GM23338 (cell line): Measurements from ENCODE around the gene PGC. TPM values are rescaled to one million over a fixed set of nuclear protein-coding genes. Genes with fewer than 3 reads are reported as not detected.

Source experiments
- ATAC-seq: fragments of 200-7000 bp; cut with Tn5 transposase; 3 replicates; pipeline ENCODE4 v1.9.1; 2020
- DNase-seq: peaks from one replicate; pipeline ENCODE4 v3.0.0-alpha.2; 2015; ENCODE audit warnings: low spot score
- H2AFZ ChIP-seq: fragments of 200-600 bp; sonication (generic); 2 replicates; pipeline ENCODE4 v1.8.0; 2016; ENCODE audit warnings: antibody characterized with exemption, mild to moderate bottlenecking, moderate library complexity
- H3F3A ChIP-seq: fragments of 200-600 bp; sonication (generic); replicated peaks from 2 replicates; pipeline ENCODE4 v1.8.0; 2017; ENCODE audit warnings: antibody characterized with exemption, mixed run types, low read depth
- H3K27ac ChIP-seq: fragments of 200-600 bp; sonication (generic); 2 replicates; pipeline ENCODE4 v1.6.1; 2016; ENCODE audit warnings: low read depth
- H3K27me3 ChIP-seq: fragments of 200-600 bp; sonication (generic); 2 replicates; pipeline ENCODE4 v1.8.0; 2016; ENCODE audit warnings: mild to moderate bottlenecking, mixed run types, moderate library complexity; ENCODE audit not compliant: insufficient read depth
- H3K36me3 ChIP-seq: fragments of 200-600 bp; sonication (generic); 2 replicates; pipeline ENCODE4 v1.8.0; 2016; ENCODE audit warnings: mild to moderate bottlenecking; ENCODE audit not compliant: insufficient read depth
- H3K4me1 ChIP-seq: fragments of 200-600 bp; sonication (generic); 2 replicates; pipeline ENCODE4 v1.8.0; 2016; ENCODE audit warnings: mild to moderate bottlenecking, moderate library complexity; ENCODE audit not compliant: insufficient read depth
- H3K4me2 ChIP-seq: fragments of 200-600 bp; sonication (generic); 2 replicates; pipeline ENCODE4 v1.7.1; 2017; ENCODE audit warnings: mixed run types
- H3K4me3 ChIP-seq: fragments of 200-600 bp; sonication (generic); 2 replicates; pipeline ENCODE4 v1.6.1; 2016; ENCODE audit warnings: mixed run types
- H3K79me2 ChIP-seq: fragments of 200-600 bp; sonication (generic); replicated peaks from 2 replicates; pipeline ENCODE4 v1.8.0; 2017; ENCODE audit warnings: mild to moderate bottlenecking; ENCODE audit not compliant: insufficient read depth
- H3K9me2 ChIP-seq: fragments of 200-600 bp; sonication (generic); 2 replicates; pipeline ENCODE4 v1.8.0; 2017; ENCODE audit not compliant: insufficient read depth
- H4K20me1 ChIP-seq: fragments of 200-600 bp; sonication (generic); replicated peaks from 2 replicates; pipeline ENCODE4 v1.8.0; 2017; ENCODE audit warnings: mild to moderate bottlenecking; ENCODE audit not compliant: insufficient read depth
- H3K27ac Mint-ChIP-seq: 2 replicates; pipeline ENCODE4 v1.8.0; 2020; ENCODE audit warnings: inconsistent platforms, mild to moderate bottlenecking, moderate library complexity, mixed read lengths
- H3K27me3 Mint-ChIP-seq: 3 replicates; pipeline ENCODE4 v1.8.0; 2022; ENCODE audit warnings: low read depth, mild to moderate bottlenecking, moderate library complexity, mixed read lengths, inconsistent platforms; ENCODE audit not compliant: insufficient read depth, poor library complexity
- H3K36me3 Mint-ChIP-seq: 3 replicates; pipeline ENCODE4 v1.8.0; 2021; ENCODE audit warnings: low read depth, mild to moderate bottlenecking, inconsistent platforms, moderate library complexity, mixed read lengths
- H3K4me1 Mint-ChIP-seq: 3 replicates; pipeline ENCODE4 v1.8.0; 2020; ENCODE audit warnings: mild to moderate bottlenecking, inconsistent platforms, mixed read lengths
- H3K4me3 Mint-ChIP-seq: 3 replicates; pipeline ENCODE4 v1.8.0; 2021; ENCODE audit warnings: moderate library complexity, mild to moderate bottlenecking, inconsistent platforms, mixed read lengths
- H3K9me3 Mint-ChIP-seq: 3 replicates; pipeline ENCODE4 v1.8.0; 2020; ENCODE audit warnings: moderate library complexity, mild to moderate bottlenecking, inconsistent platforms, mixed read lengths
- CREB1 ChIP-seq: fragments of 250-450 bp; sonication (Bioruptor Pico); IDR thresholded peaks from 2 replicates; pipeline ENCODE4 v1.5.0; 2020; ENCODE audit warnings: low read depth, mild to moderate bottlenecking, moderate library complexity
- ETS1 ChIP-seq: IDR thresholded peaks from 2 replicates; pipeline ENCODE4 v1.6.1; 2016; ENCODE audit warnings: antibody characterized with exemption
- EZH2 ChIP-seq: fragments of 200-600 bp; sonication (generic); IDR thresholded peaks from one replicate; pipeline ENCODE4 v1.8.0; 2017; ENCODE audit warnings: antibody characterized with exemption, mild to moderate bottlenecking, low read depth; ENCODE audit not compliant: unreplicated experiment
- JUNB ChIP-seq: IDR thresholded peaks from one replicate; pipeline ENCODE4 v1.6.1; 2016; ENCODE audit warnings: antibody characterized with exemption; ENCODE audit not compliant: unreplicated experiment
- POLR2AphosphoS5 ChIP-seq: IDR thresholded peaks from 2 replicates; pipeline ENCODE4 v1.6.1; 2016; ENCODE audit warnings: antibody characterized with exemption, low read depth
- ZNF114 ChIP-seq: fragments of 250-450 bp; sonication (Bioruptor Pico); IDR thresholded peaks from 2 replicates; pipeline ENCODE4 v1.5.0; 2020; ENCODE audit warnings: mild to moderate bottlenecking, moderate library complexity
- polyA plus RNA-seq: library from polyadenylated mRNA; unstranded; fragments of >200 nt; fragmentation: Nextera tagmentation; extraction: Ambion mirVana; gene quantifications from 2 replicates; pipeline ENCODE4 v1.2.1, GENCODE V29; 2016
- total RNA-seq: library from RNA; depleted of rRNA; stranded (reverse); fragments of >200 nt; shearing (Covaris generic); gene quantifications from 2 replicates; pipeline ENCODE4 v1.2.3, GENCODE V29; 2014
- TF ChIP-seq, protein P1 (sequence below), 2 experiments: fragments of 200-600 bp in 1 of 2; sonication (generic) in 1 of 2; conservative IDR thresholded peaks; 2 replicates each; pipeline versions ENCODE4 v1.5.1 to v1.6.1; 2016 to 2017; ENCODE audit warnings: antibody characterized with exemption in 2 of 2, low read depth in 2 of 2, mild to moderate bottlenecking in 2 of 2, moderate library complexity in 1 of 2
- TF ChIP-seq, protein P2 (sequence below): IDR thresholded peaks from one replicate; pipeline ENCODE4 v1.6.1; 2018; ENCODE audit warnings: antibody characterized with exemption; ENCODE audit not compliant: unreplicated experiment
- TF ChIP-seq, protein P3 (sequence below): fragments of 250-450 bp; sonication (Bioruptor Pico); IDR thresholded peaks from 2 replicates; pipeline ENCODE4 v1.5.0; 2020; ENCODE audit warnings: mild to moderate bottlenecking, moderate library complexity

PGC gene
- total and polyA plus RNA-seq, 2 experiments from 2014 or later = not detected

DNA sequence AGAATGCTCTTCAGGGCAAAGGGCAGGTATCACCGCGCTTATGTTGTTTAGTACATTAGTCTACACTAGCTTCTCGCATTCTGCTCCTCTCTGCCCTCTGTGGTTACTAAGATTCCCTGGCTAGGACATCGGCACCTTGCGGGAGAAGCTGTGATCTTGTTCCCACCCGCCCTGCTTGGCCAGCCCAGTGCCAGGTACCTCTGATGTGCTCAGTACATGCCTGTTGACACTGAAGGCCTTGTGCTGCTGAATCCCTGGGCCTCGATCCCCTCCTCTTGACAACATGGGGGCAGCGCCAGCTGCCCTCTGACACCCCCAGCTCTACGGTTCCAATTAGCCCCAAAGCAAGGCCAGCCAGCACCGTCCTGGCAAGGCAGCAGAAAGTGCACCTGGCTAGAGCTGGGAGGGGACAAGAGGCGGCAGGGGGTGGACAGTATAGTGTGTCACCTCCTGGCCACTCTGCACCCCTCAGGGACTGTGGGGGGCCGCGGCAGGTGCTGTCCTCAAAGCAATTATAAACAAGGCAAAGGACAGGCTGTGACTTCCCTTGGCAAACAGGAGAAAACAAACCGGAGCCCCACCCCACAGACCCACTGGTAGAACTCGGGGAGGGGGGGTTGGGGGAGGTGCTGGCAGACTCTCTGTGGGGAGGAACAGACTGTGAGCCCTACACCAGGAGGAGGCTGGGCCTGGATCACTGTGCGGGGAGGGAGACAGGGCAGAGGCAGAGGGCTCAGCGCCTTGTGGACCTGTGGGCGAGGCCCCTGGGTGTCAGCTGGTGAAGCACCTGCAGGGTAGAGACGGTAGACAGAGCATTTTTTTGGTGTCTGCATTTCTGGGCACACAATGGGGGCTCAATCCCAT is 18.9 kb downstream of the PGC start (continued):
- TF ChIP-seq, protein P1, sequence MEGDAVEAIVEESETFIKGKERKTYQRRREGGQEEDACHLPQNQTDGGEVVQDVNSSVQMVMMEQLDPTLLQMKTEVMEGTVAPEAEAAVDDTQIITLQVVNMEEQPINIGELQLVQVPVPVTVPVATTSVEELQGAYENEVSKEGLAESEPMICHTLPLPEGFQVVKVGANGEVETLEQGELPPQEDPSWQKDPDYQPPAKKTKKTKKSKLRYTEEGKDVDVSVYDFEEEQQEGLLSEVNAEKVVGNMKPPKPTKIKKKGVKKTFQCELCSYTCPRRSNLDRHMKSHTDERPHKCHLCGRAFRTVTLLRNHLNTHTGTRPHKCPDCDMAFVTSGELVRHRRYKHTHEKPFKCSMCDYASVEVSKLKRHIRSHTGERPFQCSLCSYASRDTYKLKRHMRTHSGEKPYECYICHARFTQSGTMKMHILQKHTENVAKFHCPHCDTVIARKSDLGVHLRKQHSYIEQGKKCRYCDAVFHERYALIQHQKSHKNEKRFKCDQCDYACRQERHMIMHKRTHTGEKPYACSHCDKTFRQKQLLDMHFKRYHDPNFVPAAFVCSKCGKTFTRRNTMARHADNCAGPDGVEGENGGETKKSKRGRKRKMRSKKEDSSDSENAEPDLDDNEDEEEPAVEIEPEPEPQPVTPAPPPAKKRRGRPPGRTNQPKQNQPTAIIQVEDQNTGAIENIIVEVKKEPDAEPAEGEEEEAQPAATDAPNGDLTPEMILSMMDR (conservative IDR thresholded peaks at IDR 0.05; ENCODE audit: low read depth in 2 of 2) = no peak
- TF ChIP-seq, protein P2, sequence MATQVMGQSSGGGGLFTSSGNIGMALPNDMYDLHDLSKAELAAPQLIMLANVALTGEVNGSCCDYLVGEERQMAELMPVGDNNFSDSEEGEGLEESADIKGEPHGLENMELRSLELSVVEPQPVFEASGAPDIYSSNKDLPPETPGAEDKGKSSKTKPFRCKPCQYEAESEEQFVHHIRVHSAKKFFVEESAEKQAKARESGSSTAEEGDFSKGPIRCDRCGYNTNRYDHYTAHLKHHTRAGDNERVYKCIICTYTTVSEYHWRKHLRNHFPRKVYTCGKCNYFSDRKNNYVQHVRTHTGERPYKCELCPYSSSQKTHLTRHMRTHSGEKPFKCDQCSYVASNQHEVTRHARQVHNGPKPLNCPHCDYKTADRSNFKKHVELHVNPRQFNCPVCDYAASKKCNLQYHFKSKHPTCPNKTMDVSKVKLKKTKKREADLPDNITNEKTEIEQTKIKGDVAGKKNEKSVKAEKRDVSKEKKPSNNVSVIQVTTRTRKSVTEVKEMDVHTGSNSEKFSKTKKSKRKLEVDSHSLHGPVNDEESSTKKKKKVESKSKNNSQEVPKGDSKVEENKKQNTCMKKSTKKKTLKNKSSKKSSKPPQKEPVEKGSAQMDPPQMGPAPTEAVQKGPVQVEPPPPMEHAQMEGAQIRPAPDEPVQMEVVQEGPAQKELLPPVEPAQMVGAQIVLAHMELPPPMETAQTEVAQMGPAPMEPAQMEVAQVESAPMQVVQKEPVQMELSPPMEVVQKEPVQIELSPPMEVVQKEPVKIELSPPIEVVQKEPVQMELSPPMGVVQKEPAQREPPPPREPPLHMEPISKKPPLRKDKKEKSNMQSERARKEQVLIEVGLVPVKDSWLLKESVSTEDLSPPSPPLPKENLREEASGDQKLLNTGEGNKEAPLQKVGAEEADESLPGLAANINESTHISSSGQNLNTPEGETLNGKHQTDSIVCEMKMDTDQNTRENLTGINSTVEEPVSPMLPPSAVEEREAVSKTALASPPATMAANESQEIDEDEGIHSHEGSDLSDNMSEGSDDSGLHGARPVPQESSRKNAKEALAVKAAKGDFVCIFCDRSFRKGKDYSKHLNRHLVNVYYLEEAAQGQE = no peak
- no peak for TF ChIP-seq JUNB
- TF ChIP-seq CREB1 (CRISPR knock-in tag) = no peak

GRCh38 chr6:41727705-41728072 is 19.5 kb downstream of the PGC start:
- Histone ChIP-seq H3K36me3 (no peaks in the 10 kb centered on the region), H3K27ac (no peak overlapping the region), H4K20me1 (no peaks in the 10 kb centered on the region), H3K27me3 (peaks cover 9% of the 10 kb centered on the region), H3F3A (0 out of 2 replicates have a peak, but pooled peaks cover 3% of the 10 kb centered on the region), H3K4me2 (no peak overlapping the region), H3K9me2 (no peaks in the 10 kb centered on the region), H3K79me2 (no peaks in the 10 kb centered on the region), H3K4me3 (no peak overlapping the region), H3K4me1 (peaks cover 25% of the 10 kb centered on the region), H2AFZ (no peak overlapping the region)
- Mint-ChIP-seq H3K27ac (no peak overlapping the region), H3K36me3 (no peaks in the 10 kb centered on the region), H3K4me1 (peaks cover 55% of the 10 kb centered on the region), H3K9me3 (no peaks in the 10 kb centered on the region), H3K27me3 (peaks cover 11% of the 10 kb centered on the region), H3K4me3 (no peak overlapping the region)
- ATAC-seq (no peak), DNase-seq (no peak)
- TF ChIP-seq CREB1 (CRISPR knock-in tag) (no peak), POLR2AphosphoS5 (no peak), ETS1 (no peak), ZNF114 (no peak), EZH2 (no peak)
- TF ChIP-seq, protein P3, sequence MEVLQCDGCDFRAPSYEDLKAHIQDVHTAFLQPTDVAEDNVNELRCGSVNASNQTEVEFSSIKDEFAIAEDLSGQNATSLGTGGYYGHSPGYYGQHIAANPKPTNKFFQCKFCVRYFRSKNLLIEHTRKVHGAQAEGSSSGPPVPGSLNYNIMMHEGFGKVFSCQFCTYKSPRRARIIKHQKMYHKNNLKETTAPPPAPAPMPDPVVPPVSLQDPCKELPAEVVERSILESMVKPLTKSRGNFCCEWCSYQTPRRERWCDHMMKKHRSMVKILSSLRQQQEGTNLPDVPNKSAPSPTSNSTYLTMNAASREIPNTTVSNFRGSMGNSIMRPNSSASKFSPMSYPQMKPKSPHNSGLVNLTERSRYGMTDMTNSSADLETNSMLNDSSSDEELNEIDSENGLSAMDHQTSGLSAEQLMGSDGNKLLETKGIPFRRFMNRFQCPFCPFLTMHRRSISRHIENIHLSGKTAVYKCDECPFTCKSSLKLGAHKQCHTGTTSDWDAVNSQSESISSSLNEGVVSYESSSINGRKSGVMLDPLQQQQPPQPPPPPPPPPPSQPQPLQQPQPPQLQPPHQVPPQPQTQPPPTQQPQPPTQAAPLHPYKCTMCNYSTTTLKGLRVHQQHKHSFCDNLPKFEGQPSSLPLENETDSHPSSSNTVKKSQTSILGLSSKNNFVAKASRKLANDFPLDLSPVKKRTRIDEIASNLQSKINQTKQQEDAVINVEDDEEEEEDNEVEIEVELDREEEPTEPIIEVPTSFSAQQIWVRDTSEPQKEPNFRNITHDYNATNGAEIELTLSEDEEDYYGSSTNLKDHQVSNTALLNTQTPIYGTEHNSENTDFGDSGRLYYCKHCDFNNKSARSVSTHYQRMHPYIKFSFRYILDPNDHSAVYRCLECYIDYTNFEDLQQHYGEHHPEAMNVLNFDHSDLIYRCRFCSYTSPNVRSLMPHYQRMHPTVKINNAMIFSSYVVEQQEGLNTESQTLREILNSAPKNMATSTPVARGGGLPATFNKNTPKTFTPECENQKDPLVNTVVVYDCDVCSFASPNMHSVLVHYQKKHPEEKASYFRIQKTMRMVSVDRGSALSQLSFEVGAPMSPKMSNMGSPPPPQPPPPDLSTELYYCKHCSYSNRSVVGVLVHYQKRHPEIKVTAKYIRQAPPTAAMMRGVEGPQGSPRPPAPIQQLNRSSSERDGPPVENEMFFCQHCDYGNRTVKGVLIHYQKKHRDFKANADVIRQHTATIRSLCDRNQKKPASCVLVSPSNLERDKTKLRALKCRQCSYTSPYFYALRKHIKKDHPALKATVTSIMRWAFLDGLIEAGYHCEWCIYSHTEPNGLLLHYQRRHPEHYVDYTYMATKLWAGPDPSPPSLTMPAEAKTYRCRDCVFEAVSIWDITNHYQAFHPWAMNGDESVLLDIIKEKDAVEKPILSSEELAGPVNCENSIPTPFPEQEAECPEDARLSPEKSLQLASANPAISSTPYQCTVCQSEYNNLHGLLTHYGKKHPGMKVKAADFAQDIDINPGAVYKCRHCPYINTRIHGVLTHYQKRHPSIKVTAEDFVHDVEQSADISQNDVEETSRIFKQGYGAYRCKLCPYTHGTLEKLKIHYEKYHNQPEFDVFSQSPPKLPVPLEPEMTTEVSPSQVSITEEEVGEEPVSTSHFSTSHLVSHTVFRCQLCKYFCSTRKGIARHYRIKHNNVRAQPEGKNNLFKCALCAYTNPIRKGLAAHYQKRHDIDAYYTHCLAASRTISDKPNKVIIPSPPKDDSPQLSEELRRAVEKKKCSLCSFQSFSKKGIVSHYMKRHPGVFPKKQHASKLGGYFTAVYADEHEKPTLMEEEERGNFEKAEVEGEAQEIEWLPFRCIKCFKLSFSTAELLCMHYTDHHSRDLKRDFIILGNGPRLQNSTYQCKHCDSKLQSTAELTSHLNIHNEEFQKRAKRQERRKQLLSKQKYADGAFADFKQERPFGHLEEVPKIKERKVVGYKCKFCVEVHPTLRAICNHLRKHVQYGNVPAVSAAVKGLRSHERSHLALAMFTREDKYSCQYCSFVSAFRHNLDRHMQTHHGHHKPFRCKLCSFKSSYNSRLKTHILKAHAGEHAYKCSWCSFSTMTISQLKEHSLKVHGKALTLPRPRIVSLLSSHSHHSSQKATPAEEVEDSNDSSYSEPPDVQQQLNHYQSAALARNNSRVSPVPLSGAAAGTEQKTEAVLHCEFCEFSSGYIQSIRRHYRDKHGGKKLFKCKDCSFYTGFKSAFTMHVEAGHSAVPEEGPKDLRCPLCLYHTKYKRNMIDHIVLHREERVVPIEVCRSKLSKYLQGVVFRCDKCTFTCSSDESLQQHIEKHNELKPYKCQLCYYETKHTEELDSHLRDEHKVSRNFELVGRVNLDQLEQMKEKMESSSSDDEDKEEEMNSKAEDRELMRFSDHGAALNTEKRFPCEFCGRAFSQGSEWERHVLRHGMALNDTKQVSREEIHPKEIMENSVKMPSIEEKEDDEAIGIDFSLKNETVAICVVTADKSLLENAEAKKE (CRISPR knock-in tag) = no peak
